Fibroblast of lung (primary cell): ENCODE data around the gene NCL. TPM values are rescaled to one million over a fixed set of nuclear protein-coding genes. Genes with fewer than 3 reads are reported as not detected.

Source experiments
- DNase-seq, 2 donors: peaks; one replicate each; pipeline versions ENCODE4 v3.0.0 to v3.0.0-alpha.2; 2010; ENCODE audit warnings: low read depth in 2 of 2
- H2AFZ ChIP-seq: 2 replicates; pipeline ENCODE4 v1.5.1; 2012; ENCODE audit warnings: low read length, control low read depth, inconsistent platforms
- H3K27ac ChIP-seq: 2 replicates; pipeline ENCODE4 v1.5.1; 2011; ENCODE audit warnings: low read length, control low read depth; ENCODE audit not compliant: insufficient read depth
- H3K27me3 ChIP-seq: 2 replicates; pipeline ENCODE4 v1.5.1; 2011; ENCODE audit warnings: mild to moderate bottlenecking, low read length; ENCODE audit not compliant: control insufficient read depth, insufficient read depth
- H3K36me3 ChIP-seq: 2 replicates; pipeline ENCODE4 v1.5.1; 2011; ENCODE audit warnings: low read length; ENCODE audit not compliant: control insufficient read depth, insufficient read depth
- H3K4me1 ChIP-seq: 2 replicates; pipeline ENCODE4 v1.5.1; 2011; ENCODE audit warnings: low read length; ENCODE audit not compliant: control insufficient read depth, insufficient read depth; ENCODE audit errors: extremely low read depth
- H3K4me2 ChIP-seq: 2 replicates; pipeline ENCODE4 v1.5.1; 2011; ENCODE audit warnings: low read length, control low read depth; ENCODE audit not compliant: insufficient read depth; ENCODE audit errors: extremely low read depth
- H3K4me3 ChIP-seq, 4 experiments: fragments of 200-600 bp in 1 of 4; sonication (generic) in 1 of 4; replicated peaks in 1 of 4; 2 replicates each; pipeline ENCODE4 v1.5.1; 2011 to 2016; ENCODE audit warnings: low read length in 4 of 4, low read depth in 3 of 4, mild to moderate bottlenecking in 3 of 4, control low read depth in 2 of 4, inconsistent platforms in 1 of 4, mixed read lengths in 1 of 4; ENCODE audit not compliant: insufficient read depth in 1 of 4; ENCODE audit errors: control extremely low read depth in 1 of 4
- H3K79me2 ChIP-seq: 2 replicates; pipeline ENCODE4 v1.5.1; 2012; ENCODE audit warnings: mild to moderate bottlenecking, low read length, inconsistent platforms; ENCODE audit not compliant: control insufficient read depth, insufficient read depth
- H3K9ac ChIP-seq: 2 replicates; pipeline ENCODE4 v1.5.1; 2011; ENCODE audit warnings: mild to moderate bottlenecking, low read length, control low read depth; ENCODE audit not compliant: insufficient read depth
- H3K9me3 ChIP-seq: 2 replicates; pipeline ENCODE4 v1.5.1; 2012; ENCODE audit warnings: low read depth, low read length; ENCODE audit not compliant: control insufficient read depth, insufficient read depth
- H4K20me1 ChIP-seq: 2 replicates; pipeline ENCODE4 v1.5.1; 2011; ENCODE audit warnings: low read length; ENCODE audit not compliant: control insufficient read depth, insufficient read depth; ENCODE audit errors: extremely low read depth
- CTCF ChIP-seq, 2 donors: IDR thresholded peaks in 1 of 2; conservative IDR thresholded peaks in 1 of 2; 1 replicate in 1 of 2; 2 replicates in 1 of 2; pipeline ENCODE4 v1.5.1; 2011 to 2012; ENCODE audit warnings: low read length in 2 of 2, control low read depth in 1 of 2, inconsistent platforms in 1 of 2, low read depth in 1 of 2, mild to moderate bottlenecking in 1 of 2
- EZH2 ChIP-seq: IDR thresholded peaks from 2 replicates; pipeline ENCODE4 v1.5.1; 2012; ENCODE audit warnings: low read length, control low read depth, mild to moderate bottlenecking; ENCODE audit errors: missing control alignments
- polyA plus RNA-seq, 2 donors: library from polyadenylated mRNA; depleted of rRNA in 1 of 2; stranded (reverse) in 1 of 2; unstranded in 1 of 2; fragments of >200 nt; gene quantifications; 2 replicates each; pipeline ENCODE4 v1.2.1, GENCODE V29; 2011 to 2012; ENCODE audit warnings: missing spikeins in 1 of 2
- total RNA-seq: library from RNA; depleted of rRNA; stranded (reverse); fragments of >200 nt; gene quantifications from 2 replicates; pipeline ENCODE4 v1.2.1, GENCODE V29; 2014

NCL gene
- total and polyA plus RNA-seq, 2 donors (not counting 1 experiment from before 2014, with no cell fraction given) = 73.5 to 113 TPM

DNA sequence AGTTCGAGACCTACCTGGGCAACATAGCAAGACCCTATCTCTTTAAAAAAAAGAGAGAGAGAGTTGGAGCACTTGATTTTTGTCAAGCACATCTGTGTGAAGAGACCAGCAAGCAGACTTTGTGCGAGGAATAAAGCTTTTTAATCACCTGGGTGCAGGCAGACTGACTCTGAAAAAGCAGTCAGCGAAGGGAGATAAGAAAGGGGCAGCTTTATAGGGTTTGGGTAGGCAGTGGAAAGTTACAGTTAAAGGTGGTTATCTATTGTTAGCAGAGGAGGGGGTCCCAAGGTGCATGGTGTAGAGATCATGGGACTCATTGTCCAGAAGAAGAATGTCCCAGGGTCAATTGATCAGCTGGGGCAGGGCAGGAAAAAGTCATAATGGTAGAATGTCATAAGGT is 34.4 kb downstream of the NCL start:
- no peaks in the 10 kb centered on the region for H3K27me3 ChIP-seq
- H4K20me1 ChIP-seq = no peaks in the 10 kb centered on the region
- H3K79me2 ChIP-seq = no peaks in the 10 kb centered on the region
- H2AFZ ChIP-seq = no peak overlapping the region
- no peak for TF ChIP-seq EZH2
- no peak for TF ChIP-seq CTCF (conservative IDR thresholded peaks at IDR 0.05 in 1 of 2, IDR thresholded peaks at IDR 0.05 in 1 of 2; ENCODE audit: low read depth in 1 of 2, low read length in 2 of 2)
- no peaks in the 10 kb centered on the region for H3K4me1 ChIP-seq
- no peaks in the 10 kb centered on the region for H3K9me3 ChIP-seq
- no peak overlapping the region for H3K27ac ChIP-seq
- no peaks in the 10 kb centered on the region for H3K36me3 ChIP-seq
- no peak overlapping the region for H3K4me2 ChIP-seq
- H3K4me3 ChIP-seq = no peak overlapping the region
- H3K9ac ChIP-seq = no peak overlapping the region
- DNase-seq = no peak

DNA sequence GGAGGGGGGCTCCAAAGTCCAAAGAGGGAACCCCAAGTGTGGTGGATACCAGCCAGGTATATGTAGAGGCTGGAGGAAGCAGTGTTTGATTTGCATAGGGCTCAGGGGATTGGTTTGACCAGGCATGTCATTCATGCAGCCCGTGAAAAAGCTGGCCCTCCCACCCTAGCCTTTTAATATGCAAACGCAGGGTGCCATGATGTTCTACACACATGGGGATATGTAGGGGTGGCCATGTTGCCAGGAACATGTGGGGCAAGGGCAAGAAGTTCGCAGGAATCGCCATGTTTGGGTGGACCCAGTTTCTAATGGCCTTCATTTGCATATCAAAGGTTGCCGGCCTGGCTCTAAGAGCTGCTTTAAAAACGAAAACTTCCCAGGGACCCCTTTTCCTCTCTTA is 35.1 kb downstream of the NCL start:
- Histone ChIP-seq H3K27ac (no peak overlapping the region), H3K4me2 (no peak overlapping the region), H3K9ac (no peak overlapping the region), H4K20me1 (no peaks in the 10 kb centered on the region), H3K9me3 (no peaks in the 10 kb centered on the region), H3K4me3 (no peak overlapping the region), H3K4me1 (no peaks in the 10 kb centered on the region), H3K27me3 (no peaks in the 10 kb centered on the region), H3K79me2 (no peaks in the 10 kb centered on the region), H2AFZ (no peak overlapping the region), H3K36me3 (no peaks in the 10 kb centered on the region)
- TF ChIP-seq CTCF (conservative IDR thresholded peaks at IDR 0.05 in 1 of 2, IDR thresholded peaks at IDR 0.05 in 1 of 2; ENCODE audit: low read depth in 1 of 2, low read length in 2 of 2) (no peak), EZH2 (no peak)
- DNase-seq = no peak

DNA sequence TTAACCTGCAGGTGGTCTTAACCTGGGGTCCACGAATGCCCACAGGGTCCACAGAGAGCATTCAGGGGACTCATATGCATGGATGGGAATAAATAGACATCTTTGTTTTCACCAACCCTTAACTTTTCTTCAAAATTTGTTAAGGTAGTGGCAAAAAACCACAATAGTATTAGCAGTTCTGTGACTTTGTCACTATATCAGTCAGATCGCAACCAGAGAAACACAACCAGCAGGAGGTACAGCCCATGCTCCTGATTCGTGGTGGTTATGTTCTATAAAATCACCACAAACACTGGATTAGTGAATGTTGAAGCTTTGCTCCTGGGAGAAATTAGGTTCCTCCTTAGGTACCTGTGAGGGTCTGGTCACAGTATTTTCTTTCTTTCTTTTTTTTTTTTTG is 37.2 kb downstream of the NCL start:
- TF ChIP-seq EZH2 (no peak), CTCF (conservative IDR thresholded peaks at IDR 0.05 in 1 of 2, IDR thresholded peaks at IDR 0.05 in 1 of 2; ENCODE audit: low read depth in 1 of 2, low read length in 2 of 2) (no peak)
- Histone ChIP-seq H3K79me2 (no peaks in the 10 kb centered on the region), H3K4me1 (no peaks in the 10 kb centered on the region), H4K20me1 (no peaks in the 10 kb centered on the region), H3K36me3 (no peaks in the 10 kb centered on the region), H2AFZ (no peak overlapping the region), H3K9me3 (no peaks in the 10 kb centered on the region), H3K27ac (no peak overlapping the region), H3K9ac (no peak overlapping the region), H3K4me3 (no peak overlapping the region), H3K27me3 (no peaks in the 10 kb centered on the region), H3K4me2 (no peak overlapping the region)
- no peak for DNase-seq
